GM23338 (cell line): ENCODE measurements around the gene CASP5. TPM values are rescaled to one million over a fixed set of nuclear protein-coding genes. Genes with fewer than 3 reads are reported as not detected.

ENCODE experiments used
- ATAC-seq: fragments of 200-7000 bp; cut with Tn5 transposase; 3 replicates; pipeline ENCODE4 v1.9.1; 2020
- DNase-seq: peaks from one replicate; pipeline ENCODE4 v3.0.0-alpha.2; 2015; ENCODE audit warnings: low spot score
- H2AFZ ChIP-seq: fragments of 200-600 bp; sonication (generic); 2 replicates; pipeline ENCODE4 v1.8.0; 2016; ENCODE audit warnings: antibody characterized with exemption, mild to moderate bottlenecking, moderate library complexity
- H3F3A ChIP-seq: fragments of 200-600 bp; sonication (generic); replicated peaks from 2 replicates; pipeline ENCODE4 v1.8.0; 2017; ENCODE audit warnings: antibody characterized with exemption, mixed run types, low read depth
- H3K27ac ChIP-seq: fragments of 200-600 bp; sonication (generic); 2 replicates; pipeline ENCODE4 v1.6.1; 2016; ENCODE audit warnings: low read depth
- H3K27me3 ChIP-seq: fragments of 200-600 bp; sonication (generic); 2 replicates; pipeline ENCODE4 v1.8.0; 2016; ENCODE audit warnings: mild to moderate bottlenecking, mixed run types, moderate library complexity; ENCODE audit not compliant: insufficient read depth
- H3K36me3 ChIP-seq: fragments of 200-600 bp; sonication (generic); 2 replicates; pipeline ENCODE4 v1.8.0; 2016; ENCODE audit warnings: mild to moderate bottlenecking; ENCODE audit not compliant: insufficient read depth
- H3K4me1 ChIP-seq: fragments of 200-600 bp; sonication (generic); 2 replicates; pipeline ENCODE4 v1.8.0; 2016; ENCODE audit warnings: mild to moderate bottlenecking, moderate library complexity; ENCODE audit not compliant: insufficient read depth
- H3K4me2 ChIP-seq: fragments of 200-600 bp; sonication (generic); 2 replicates; pipeline ENCODE4 v1.7.1; 2017; ENCODE audit warnings: mixed run types
- H3K4me3 ChIP-seq: fragments of 200-600 bp; sonication (generic); 2 replicates; pipeline ENCODE4 v1.6.1; 2016; ENCODE audit warnings: mixed run types
- H3K79me2 ChIP-seq: fragments of 200-600 bp; sonication (generic); replicated peaks from 2 replicates; pipeline ENCODE4 v1.8.0; 2017; ENCODE audit warnings: mild to moderate bottlenecking; ENCODE audit not compliant: insufficient read depth
- H3K9me2 ChIP-seq: fragments of 200-600 bp; sonication (generic); 2 replicates; pipeline ENCODE4 v1.8.0; 2017; ENCODE audit not compliant: insufficient read depth
- H4K20me1 ChIP-seq: fragments of 200-600 bp; sonication (generic); replicated peaks from 2 replicates; pipeline ENCODE4 v1.8.0; 2017; ENCODE audit warnings: mild to moderate bottlenecking; ENCODE audit not compliant: insufficient read depth
- H3K27ac Mint-ChIP-seq: 2 replicates; pipeline ENCODE4 v1.8.0; 2020; ENCODE audit warnings: inconsistent platforms, mild to moderate bottlenecking, moderate library complexity, mixed read lengths
- H3K27me3 Mint-ChIP-seq: 3 replicates; pipeline ENCODE4 v1.8.0; 2022; ENCODE audit warnings: low read depth, mild to moderate bottlenecking, moderate library complexity, mixed read lengths, inconsistent platforms; ENCODE audit not compliant: insufficient read depth, poor library complexity
- H3K36me3 Mint-ChIP-seq: 3 replicates; pipeline ENCODE4 v1.8.0; 2021; ENCODE audit warnings: low read depth, mild to moderate bottlenecking, inconsistent platforms, moderate library complexity, mixed read lengths
- H3K4me1 Mint-ChIP-seq: 3 replicates; pipeline ENCODE4 v1.8.0; 2020; ENCODE audit warnings: mild to moderate bottlenecking, inconsistent platforms, mixed read lengths
- H3K4me3 Mint-ChIP-seq: 3 replicates; pipeline ENCODE4 v1.8.0; 2021; ENCODE audit warnings: moderate library complexity, mild to moderate bottlenecking, inconsistent platforms, mixed read lengths
- H3K9me3 Mint-ChIP-seq: 3 replicates; pipeline ENCODE4 v1.8.0; 2020; ENCODE audit warnings: moderate library complexity, mild to moderate bottlenecking, inconsistent platforms, mixed read lengths
- polyA plus RNA-seq: library from polyadenylated mRNA; unstranded; fragments of >200 nt; fragmentation: Nextera tagmentation; extraction: Ambion mirVana; gene quantifications from 2 replicates; pipeline ENCODE4 v1.2.1, GENCODE V29; 2016
- total RNA-seq: library from RNA; depleted of rRNA; stranded (reverse); fragments of >200 nt; shearing (Covaris generic); gene quantifications from 2 replicates; pipeline ENCODE4 v1.2.3, GENCODE V29; 2014
- TF ChIP-seq, protein P1 (sequence below): fragments of 250-450 bp; sonication (Bioruptor Pico); IDR thresholded peaks from 2 replicates; pipeline ENCODE4 v1.5.0; 2020; ENCODE audit warnings: mild to moderate bottlenecking, moderate library complexity
- TF ChIP-seq, protein P2 (sequence below): IDR thresholded peaks from one replicate; pipeline ENCODE4 v1.6.1; 2018; ENCODE audit warnings: antibody characterized with exemption; ENCODE audit not compliant: unreplicated experiment

The CASP5 gene
- total and polyA plus RNA-seq, 2 experiments from 2014 or later: not detected

DNA sequence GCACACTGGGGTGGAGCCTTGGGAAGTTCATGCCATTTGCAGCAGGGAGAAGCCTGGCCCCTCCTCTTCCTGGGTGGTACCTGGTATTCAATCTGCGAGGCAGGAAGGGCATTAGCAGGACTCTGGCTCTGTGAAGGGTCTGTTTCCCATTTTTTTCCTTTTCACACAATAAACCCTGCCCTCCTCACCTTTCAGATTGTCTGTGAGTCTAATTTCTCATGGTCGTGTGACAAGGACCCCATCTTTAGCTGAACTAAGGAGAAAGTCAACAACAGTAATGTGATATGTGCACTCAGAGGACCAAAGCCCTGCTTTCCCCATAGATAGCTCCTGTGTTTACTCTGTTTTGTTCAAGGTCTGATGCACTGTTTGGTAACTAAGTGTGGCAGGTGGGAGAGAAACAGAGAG lies 28.0 kb downstream of the CASP5 start (continued):
- TF ChIP-seq, protein P1, sequence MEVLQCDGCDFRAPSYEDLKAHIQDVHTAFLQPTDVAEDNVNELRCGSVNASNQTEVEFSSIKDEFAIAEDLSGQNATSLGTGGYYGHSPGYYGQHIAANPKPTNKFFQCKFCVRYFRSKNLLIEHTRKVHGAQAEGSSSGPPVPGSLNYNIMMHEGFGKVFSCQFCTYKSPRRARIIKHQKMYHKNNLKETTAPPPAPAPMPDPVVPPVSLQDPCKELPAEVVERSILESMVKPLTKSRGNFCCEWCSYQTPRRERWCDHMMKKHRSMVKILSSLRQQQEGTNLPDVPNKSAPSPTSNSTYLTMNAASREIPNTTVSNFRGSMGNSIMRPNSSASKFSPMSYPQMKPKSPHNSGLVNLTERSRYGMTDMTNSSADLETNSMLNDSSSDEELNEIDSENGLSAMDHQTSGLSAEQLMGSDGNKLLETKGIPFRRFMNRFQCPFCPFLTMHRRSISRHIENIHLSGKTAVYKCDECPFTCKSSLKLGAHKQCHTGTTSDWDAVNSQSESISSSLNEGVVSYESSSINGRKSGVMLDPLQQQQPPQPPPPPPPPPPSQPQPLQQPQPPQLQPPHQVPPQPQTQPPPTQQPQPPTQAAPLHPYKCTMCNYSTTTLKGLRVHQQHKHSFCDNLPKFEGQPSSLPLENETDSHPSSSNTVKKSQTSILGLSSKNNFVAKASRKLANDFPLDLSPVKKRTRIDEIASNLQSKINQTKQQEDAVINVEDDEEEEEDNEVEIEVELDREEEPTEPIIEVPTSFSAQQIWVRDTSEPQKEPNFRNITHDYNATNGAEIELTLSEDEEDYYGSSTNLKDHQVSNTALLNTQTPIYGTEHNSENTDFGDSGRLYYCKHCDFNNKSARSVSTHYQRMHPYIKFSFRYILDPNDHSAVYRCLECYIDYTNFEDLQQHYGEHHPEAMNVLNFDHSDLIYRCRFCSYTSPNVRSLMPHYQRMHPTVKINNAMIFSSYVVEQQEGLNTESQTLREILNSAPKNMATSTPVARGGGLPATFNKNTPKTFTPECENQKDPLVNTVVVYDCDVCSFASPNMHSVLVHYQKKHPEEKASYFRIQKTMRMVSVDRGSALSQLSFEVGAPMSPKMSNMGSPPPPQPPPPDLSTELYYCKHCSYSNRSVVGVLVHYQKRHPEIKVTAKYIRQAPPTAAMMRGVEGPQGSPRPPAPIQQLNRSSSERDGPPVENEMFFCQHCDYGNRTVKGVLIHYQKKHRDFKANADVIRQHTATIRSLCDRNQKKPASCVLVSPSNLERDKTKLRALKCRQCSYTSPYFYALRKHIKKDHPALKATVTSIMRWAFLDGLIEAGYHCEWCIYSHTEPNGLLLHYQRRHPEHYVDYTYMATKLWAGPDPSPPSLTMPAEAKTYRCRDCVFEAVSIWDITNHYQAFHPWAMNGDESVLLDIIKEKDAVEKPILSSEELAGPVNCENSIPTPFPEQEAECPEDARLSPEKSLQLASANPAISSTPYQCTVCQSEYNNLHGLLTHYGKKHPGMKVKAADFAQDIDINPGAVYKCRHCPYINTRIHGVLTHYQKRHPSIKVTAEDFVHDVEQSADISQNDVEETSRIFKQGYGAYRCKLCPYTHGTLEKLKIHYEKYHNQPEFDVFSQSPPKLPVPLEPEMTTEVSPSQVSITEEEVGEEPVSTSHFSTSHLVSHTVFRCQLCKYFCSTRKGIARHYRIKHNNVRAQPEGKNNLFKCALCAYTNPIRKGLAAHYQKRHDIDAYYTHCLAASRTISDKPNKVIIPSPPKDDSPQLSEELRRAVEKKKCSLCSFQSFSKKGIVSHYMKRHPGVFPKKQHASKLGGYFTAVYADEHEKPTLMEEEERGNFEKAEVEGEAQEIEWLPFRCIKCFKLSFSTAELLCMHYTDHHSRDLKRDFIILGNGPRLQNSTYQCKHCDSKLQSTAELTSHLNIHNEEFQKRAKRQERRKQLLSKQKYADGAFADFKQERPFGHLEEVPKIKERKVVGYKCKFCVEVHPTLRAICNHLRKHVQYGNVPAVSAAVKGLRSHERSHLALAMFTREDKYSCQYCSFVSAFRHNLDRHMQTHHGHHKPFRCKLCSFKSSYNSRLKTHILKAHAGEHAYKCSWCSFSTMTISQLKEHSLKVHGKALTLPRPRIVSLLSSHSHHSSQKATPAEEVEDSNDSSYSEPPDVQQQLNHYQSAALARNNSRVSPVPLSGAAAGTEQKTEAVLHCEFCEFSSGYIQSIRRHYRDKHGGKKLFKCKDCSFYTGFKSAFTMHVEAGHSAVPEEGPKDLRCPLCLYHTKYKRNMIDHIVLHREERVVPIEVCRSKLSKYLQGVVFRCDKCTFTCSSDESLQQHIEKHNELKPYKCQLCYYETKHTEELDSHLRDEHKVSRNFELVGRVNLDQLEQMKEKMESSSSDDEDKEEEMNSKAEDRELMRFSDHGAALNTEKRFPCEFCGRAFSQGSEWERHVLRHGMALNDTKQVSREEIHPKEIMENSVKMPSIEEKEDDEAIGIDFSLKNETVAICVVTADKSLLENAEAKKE (CRISPR knock-in tag): no peak
- TF ChIP-seq, protein P2, sequence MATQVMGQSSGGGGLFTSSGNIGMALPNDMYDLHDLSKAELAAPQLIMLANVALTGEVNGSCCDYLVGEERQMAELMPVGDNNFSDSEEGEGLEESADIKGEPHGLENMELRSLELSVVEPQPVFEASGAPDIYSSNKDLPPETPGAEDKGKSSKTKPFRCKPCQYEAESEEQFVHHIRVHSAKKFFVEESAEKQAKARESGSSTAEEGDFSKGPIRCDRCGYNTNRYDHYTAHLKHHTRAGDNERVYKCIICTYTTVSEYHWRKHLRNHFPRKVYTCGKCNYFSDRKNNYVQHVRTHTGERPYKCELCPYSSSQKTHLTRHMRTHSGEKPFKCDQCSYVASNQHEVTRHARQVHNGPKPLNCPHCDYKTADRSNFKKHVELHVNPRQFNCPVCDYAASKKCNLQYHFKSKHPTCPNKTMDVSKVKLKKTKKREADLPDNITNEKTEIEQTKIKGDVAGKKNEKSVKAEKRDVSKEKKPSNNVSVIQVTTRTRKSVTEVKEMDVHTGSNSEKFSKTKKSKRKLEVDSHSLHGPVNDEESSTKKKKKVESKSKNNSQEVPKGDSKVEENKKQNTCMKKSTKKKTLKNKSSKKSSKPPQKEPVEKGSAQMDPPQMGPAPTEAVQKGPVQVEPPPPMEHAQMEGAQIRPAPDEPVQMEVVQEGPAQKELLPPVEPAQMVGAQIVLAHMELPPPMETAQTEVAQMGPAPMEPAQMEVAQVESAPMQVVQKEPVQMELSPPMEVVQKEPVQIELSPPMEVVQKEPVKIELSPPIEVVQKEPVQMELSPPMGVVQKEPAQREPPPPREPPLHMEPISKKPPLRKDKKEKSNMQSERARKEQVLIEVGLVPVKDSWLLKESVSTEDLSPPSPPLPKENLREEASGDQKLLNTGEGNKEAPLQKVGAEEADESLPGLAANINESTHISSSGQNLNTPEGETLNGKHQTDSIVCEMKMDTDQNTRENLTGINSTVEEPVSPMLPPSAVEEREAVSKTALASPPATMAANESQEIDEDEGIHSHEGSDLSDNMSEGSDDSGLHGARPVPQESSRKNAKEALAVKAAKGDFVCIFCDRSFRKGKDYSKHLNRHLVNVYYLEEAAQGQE: no peak

DNA sequence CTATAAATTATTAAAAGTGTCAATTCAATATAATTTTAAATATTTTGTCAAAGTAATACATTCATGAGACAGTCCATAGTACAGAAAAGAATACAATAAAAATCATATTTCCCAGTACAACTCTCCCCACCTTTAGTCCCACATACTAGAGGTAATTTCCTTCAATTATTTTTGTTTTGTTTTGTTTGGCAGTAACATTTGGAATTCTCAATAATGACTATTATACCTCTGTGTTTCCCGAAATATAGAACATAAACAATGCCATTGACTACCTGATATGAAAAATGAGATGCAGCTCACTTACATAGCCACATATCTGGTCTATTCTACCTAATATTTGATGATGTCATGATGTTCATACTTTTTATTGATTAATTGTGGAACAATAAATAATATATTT lies 30.2 kb downstream of the CASP5 start:
- no peak for ATAC-seq
- DNase-seq: no peak
- Histone ChIP-seq H3K27me3 (no peaks in the 10 kb centered on the region), H3K4me2 (no peak overlapping the region), H3K79me2 (no peaks in the 10 kb centered on the region), H2AFZ (no peak overlapping the region), H3K4me1 (no peaks in the 10 kb centered on the region), H3F3A (no peaks in the 10 kb centered on the region), H4K20me1 (no peaks in the 10 kb centered on the region), H3K4me3 (no peak overlapping the region), H3K36me3 (no peaks in the 10 kb centered on the region), H3K27ac (no peak overlapping the region), H3K9me2 (peaks cover 7% of the 10 kb centered on the region; the same call in 1 of the 2 replicates)
- Mint-ChIP-seq H3K27me3 (no peaks in the 10 kb centered on the region), H3K27ac (no peak overlapping the region), H3K4me1 (no peaks in the 10 kb centered on the region), H3K4me3 (no peak overlapping the region), H3K9me3 (peaks cover 11% of the 10 kb centered on the region; the same call in 2 of the 3 replicates), H3K36me3 (peaks cover 4% of the 10 kb centered on the region; the same call in 1 of the 3 replicates)
- TF ChIP-seq, protein P1 (CRISPR knock-in tag): no peak
